Measurements from ENCODE around the gene SPAG16. TPM values are rescaled to one million over a fixed set of nuclear protein-coding genes. Genes with fewer than 3 reads are reported as not detected.

The SPAG16 gene
- total RNA-seq, 1 experiment from 2014 or later = 16.0 TPM

GRCh38 chr2:213320604-213321003, 36.3 kb downstream of the SPAG16 start (continued):
- TF ChIP-seq ZNF138 (CRISPR knock-in tag; conservative IDR thresholded peaks at IDR 0.05) (no peak), PRRX2 (CRISPR knock-in tag; IDR thresholded peaks at IDR 0.05) (no peak)

GRCh38 chr2:213336253-213336770, 52.0 kb downstream of the SPAG16 start:
- ATAC-seq (no peak), DNase-seq (ENCODE audit: low spot score) (no peak)
- Mint-ChIP-seq H3K36me3 (peaks cover 50% of the 10 kb centered on the region), H3K4me1 (no peaks in the 10 kb centered on the region), H3K9me3 (peaks cover 68% of the 10 kb centered on the region), H3K27ac (no peak overlapping the region), H3K27me3 (ENCODE audit: low read depth) (no peaks in the 10 kb centered on the region; the same call in 1 of the 2 replicates), H3K4me3 (no peak overlapping the region)
- TF ChIP-seq NR2C2 (CRISPR knock-in tag; IDR thresholded peaks at IDR 0.05) = no peak
- TF ChIP-seq ZNF317 (CRISPR knock-in tag; IDR thresholded peaks at IDR 0.05; ENCODE audit: borderline replicate concordance, low read depth) = no peak
- POLR2A ChIA-PET = no interaction called here
- CTCF ChIA-PET = no interaction called here

- Mint-ChIP-seq H3K36me3 (peaks cover 25% of the 10 kb centered on the region), H3K27me3 (ENCODE audit: low read depth) (no peaks in the 10 kb centered on the region), H3K4me3 (no peak overlapping the region), H3K4me1 (peaks cover 9% of the 10 kb centered on the region), H3K9me3 (peaks cover 41% of the 10 kb centered on the region), H3K27ac (no peak overlapping the region)
- ChIA-PET POLR2A (no interaction called here), CTCF (no interaction called here)
- ATAC-seq = no peak
- TF ChIP-seq ZNF138 (CRISPR knock-in tag; conservative IDR thresholded peaks at IDR 0.05) (no peak), NFYB (CRISPR knock-in tag; conservative IDR thresholded peaks at IDR 0.05; ENCODE audit: low read depth) (no peak), KAT7 (CRISPR knock-in tag; IDR thresholded peaks at IDR 0.05; ENCODE audit: borderline replicate concordance) (no peak), ARID4B (CRISPR knock-in tag; IDR thresholded peaks at IDR 0.05; ENCODE audit: borderline replicate concordance) (no peak), OVOL2 (CRISPR knock-in tag; IDR thresholded peaks at IDR 0.05; ENCODE audit: borderline replicate concordance) (no peak), RELA (CRISPR knock-in tag; IDR thresholded peaks at IDR 0.05; ENCODE audit: borderline replicate concordance) (no peak), CBFB (CRISPR knock-in tag; IDR thresholded peaks at IDR 0.05; ENCODE audit: low read depth) (no peak), NFATC4 (CRISPR knock-in tag; IDR thresholded peaks at IDR 0.05) (no peak), JUN (CRISPR knock-in tag; IDR thresholded peaks at IDR 0.05) (no peak), E2F5 (CRISPR knock-in tag; IDR thresholded peaks at IDR 0.05) (no peak), JAZF1 (CRISPR knock-in tag; IDR thresholded peaks at IDR 0.05) (no peak), NR3C1 (CRISPR knock-in tag; conservative IDR thresholded peaks at IDR 0.05; ENCODE audit: low read depth) (no peak), NR1H2 (CRISPR knock-in tag; IDR thresholded peaks at IDR 0.05) (no peak)
- TF ChIP-seq, protein P1, sequence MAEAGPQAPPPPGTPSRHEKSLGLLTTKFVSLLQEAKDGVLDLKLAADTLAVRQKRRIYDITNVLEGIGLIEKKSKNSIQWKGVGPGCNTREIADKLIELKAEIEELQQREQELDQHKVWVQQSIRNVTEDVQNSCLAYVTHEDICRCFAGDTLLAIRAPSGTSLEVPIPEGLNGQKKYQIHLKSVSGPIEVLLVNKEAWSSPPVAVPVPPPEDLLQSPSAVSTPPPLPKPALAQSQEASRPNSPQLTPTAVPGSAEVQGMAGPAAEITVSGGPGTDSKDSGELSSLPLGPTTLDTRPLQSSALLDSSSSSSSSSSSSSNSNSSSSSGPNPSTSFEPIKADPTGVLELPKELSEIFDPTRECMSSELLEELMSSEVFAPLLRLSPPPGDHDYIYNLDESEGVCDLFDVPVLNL (CRISPR knock-in tag; IDR thresholded peaks at IDR 0.05; ENCODE audit: borderline replicate concordance, low read depth) = no peak
- TF ChIP-seq, protein P2, sequence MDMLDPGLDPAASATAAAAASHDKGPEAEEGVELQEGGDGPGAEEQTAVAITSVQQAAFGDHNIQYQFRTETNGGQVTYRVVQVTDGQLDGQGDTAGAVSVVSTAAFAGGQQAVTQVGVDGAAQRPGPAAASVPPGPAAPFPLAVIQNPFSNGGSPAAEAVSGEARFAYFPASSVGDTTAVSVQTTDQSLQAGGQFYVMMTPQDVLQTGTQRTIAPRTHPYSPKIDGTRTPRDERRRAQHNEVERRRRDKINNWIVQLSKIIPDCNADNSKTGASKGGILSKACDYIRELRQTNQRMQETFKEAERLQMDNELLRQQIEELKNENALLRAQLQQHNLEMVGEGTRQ (CRISPR knock-in tag; IDR thresholded peaks at IDR 0.05) = no peak
- TF ChIP-seq, protein P3, sequence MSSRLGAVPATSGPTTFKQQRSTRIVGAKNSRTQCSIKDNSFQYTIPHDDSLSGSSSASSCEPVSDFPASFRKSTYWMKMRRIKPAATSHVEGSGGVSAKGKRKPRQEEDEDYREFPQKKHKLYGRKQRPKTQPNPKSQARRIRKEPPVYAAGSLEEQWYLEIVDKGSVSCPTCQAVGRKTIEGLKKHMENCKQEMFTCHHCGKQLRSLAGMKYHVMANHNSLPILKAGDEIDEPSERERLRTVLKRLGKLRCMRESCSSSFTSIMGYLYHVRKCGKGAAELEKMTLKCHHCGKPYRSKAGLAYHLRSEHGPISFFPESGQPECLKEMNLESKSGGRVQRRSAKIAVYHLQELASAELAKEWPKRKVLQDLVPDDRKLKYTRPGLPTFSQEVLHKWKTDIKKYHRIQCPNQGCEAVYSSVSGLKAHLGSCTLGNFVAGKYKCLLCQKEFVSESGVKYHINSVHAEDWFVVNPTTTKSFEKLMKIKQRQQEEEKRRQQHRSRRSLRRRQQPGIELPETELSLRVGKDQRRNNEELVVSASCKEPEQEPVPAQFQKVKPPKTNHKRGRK (CRISPR knock-in tag; IDR thresholded peaks at IDR 0.05; ENCODE audit: borderline replicate concordance) = no peak
- DNase-seq (ENCODE audit: low spot score) = no peak
Measured at GRCh38 chr2:213353419-213353818, 69.2 kb downstream of the SPAG16 start.
